ENCODE results near the gene PRRG4.
"Not testable (repeated sequence)": the region's sequence is repeated elsewhere in the genome, so short reads cannot be mapped to it uniquely, and the experiment has no call there.

The PRRG4 gene

DNA sequence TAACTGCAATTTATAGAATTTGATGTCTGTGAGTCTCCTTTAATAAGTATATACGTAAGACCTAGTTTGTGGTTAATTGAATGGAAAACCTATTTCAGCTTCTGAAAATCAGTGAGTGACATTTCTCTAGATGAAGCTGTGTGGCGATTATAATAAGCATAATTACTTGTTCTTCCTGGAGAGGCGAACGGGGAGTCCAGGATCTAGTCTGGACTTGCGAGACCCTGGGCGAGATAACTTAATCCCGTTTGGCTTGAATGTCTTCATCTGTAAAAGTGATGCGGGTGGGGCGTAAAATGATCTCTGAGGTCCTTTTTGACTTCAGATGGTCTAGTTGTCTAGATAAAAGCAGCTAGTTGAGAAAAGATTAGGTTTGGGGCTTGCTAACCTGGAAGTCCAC lies 1.1 kb downstream of the PRRG4 start:
- no peak for DNase-seq (ENCODE audit: low read depth)

DNA sequence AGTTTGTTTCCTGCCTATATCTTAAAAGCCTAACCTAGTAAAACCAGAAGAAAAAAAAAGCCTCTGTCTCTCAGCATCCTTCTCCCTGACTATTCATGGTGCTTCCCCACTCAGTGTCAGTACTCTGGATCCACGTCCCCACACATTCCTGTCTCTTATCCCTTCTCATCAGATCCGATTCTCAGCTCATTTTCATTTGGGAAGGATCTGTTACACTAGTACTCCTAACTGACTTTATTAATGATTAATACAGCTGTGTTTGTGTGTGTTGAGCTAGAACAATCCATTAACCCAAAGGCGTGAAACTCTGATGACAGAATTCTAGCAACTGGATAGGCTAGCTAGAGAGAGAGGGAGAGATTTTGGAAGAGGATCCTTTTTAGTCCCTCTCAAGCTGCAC lies 1.5 kb downstream of the PRRG4 start:
- no peak for DNase-seq (ENCODE audit: low read depth)

DNA sequence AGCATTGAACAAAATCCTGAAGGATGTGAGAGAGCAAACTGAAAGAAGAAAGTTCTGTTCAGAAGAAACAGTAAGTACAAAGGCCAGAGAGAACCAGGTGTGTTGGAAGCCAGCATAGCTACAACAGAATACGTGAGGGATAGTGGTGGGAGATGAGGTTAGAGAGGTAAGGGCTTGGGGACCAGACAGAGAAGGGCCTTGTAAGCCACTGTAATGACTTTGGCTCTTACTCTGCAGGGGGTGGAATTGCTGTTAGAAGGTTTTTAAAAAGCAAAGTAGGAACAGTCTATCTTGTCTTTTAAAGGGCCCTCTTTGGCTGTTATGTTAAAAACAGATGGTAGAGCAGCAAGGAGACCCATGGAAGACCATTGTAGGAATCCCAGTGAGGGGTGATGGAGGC lies 4.2 kb downstream of the PRRG4 start:
- DNase-seq (ENCODE audit: low read depth): no peak

GRCh38 chr11:32836946-32837345 lies 7.2 kb downstream of the PRRG4 start:
- no peak for DNase-seq (ENCODE audit: low read depth)

- no peak for DNase-seq (ENCODE audit: low read depth)
Observed at GRCh38 chr11:32838505-32839274, 9.0 kb downstream of the PRRG4 start.

DNA sequence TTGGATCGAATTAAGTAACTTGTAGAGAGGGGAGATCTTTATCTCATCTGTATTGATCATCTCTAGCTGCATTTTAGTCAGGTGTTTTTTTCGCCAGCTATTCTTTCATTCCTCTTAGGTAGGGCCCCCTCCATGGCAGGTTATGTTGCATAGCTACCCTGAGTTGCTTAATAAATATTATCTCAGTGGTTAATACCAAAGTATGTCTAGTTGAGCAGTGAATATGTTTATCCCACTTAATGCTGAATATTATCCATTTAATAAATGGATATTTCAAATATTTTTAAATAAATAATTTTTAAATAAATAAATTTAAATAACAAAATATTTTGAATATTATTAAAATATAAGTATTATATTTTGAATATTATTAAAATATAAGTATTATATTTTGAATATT lies 9.6 kb downstream of the PRRG4 start:
- no peak for DNase-seq (ENCODE audit: low read depth)

GRCh38 chr11:32840587-32840986 lies 10.9 kb downstream of the PRRG4 start:
- DNase-seq (ENCODE audit: low read depth): no peak

GRCh38 chr11:32843544-32843943 lies 13.8 kb downstream of the PRRG4 start:
- no peak for DNase-seq (ENCODE audit: low read depth)

DNA sequence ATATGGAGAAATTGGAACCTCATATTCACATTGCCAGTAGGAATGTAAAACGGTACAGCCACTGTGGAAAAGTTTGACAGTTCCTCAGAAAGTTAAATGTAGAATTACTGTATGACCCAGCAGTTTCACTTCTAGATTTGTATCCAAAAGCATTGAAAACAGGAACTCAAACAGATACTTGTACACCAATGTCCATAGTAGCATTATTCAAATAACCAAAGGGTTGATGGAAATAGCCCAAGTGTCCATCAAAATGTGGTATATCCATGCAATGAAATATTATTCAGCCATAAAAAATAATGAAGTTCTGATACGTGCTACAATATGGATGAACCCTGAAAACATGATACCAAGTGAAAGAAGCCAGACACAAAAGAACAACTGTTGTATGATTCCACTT lies 17.8 kb downstream of the PRRG4 start:
- DNase-seq (ENCODE audit: low read depth): no peak

DNA sequence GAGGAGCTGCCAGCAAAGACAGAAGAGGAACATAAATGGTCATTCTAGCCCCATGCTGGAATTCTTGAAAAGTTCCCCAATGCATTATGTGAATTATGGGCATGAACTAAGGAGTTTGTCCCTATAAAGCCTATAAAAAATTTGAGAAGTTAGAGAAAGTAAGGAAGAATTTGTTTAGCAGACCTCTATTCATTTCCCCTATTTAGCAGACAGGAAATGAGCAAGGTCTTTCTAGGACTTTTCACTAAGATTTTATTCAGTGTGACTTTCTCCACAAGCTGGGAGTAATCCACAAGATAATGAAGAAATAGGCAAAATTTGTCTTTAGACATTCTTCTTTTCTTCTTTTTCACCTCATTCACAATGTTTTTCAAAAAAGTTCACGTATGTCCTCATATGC lies 20.0 kb downstream of the PRRG4 start:
- no peak for DNase-seq (ENCODE audit: low read depth)

GRCh38 chr11:32851251-32851650 lies 21.5 kb downstream of the PRRG4 start:
- no peak for DNase-seq (ENCODE audit: low read depth)

DNA sequence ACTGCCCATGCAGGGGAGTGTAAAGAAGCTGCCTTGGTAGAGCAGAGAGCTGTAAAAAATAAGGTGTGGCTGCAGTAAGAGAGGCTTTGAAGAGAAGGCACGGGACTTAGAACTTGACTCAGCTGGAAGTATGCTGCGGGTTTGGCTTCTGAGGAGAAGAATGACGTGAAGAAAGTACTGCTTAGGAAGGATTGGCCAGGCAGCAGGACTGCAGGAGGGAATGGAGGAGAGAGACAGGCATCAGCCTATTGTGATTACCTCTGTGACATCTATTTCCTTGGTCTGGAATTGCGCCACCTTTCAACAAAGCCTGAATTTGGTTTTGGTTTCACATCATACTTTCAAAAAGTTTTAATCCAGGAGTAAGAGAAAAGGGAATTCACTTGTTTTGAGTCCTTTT lies 22.5 kb downstream of the PRRG4 start:
- no peak for DNase-seq (ENCODE audit: low read depth)

DNA sequence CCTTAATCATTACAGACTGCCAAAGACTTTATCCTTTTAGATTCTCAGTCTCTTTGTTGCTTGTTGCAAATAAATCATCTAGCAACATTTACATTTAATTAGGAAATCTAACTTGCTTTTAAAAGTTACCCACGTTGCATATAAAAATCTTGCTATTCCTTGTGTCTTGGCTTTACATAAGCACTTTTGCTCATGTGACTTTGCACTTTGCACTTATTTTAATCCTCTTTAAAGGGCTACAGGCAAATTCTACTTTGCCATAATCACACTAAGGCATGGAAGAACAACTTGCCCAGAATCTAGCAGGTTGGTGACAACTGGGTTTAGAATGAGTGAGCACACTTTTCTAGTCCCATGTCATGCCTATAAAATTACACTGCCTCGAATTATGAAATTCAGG lies 25.9 kb downstream of the PRRG4 start:
- no peak for DNase-seq (ENCODE audit: low read depth)

DNA sequence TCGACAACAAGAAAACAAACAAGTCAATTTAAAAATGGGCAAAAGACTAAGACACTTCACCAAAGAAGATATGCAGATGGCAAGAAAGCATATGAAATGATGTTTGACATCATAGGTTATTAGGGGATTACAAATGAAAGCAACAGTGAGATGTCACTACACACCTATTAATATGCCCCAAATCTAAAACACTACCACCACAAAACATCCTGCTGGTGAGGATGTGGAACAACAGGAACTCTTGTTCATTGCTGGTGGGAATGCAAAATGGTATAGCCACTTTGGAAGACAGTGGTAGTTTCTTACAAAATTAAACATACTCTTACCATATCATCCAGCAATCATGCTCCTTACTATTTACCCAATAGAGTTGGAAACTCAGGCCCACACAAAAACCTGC lies 29.0 kb downstream of the PRRG4 start:
- no peak for DNase-seq (ENCODE audit: low read depth)

- DNase-seq (ENCODE audit: low read depth): no peak
Observed at GRCh38 chr11:32861850-32862577, 32.3 kb downstream of the PRRG4 start.

DNA sequence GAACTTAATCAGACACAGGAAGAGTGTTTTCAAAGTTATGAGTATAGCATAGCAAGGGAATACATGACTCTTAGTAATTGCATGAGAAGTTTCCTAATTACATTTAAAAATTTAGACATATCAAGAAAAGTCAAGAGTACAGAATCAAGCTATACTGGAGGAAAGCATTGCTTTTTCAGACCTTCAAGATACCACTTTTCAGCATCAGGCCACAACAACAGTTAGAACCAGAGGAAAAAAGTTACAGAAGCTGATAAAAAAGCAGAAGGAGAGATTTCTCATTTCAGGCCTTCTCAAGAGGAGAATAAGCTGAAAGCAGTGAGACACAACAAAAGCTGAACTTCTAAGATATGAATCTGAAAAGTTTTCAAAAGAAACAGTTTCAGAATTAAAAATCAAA lies 34.8 kb downstream of the PRRG4 start:
- no peak for DNase-seq (ENCODE audit: low read depth)

DNA sequence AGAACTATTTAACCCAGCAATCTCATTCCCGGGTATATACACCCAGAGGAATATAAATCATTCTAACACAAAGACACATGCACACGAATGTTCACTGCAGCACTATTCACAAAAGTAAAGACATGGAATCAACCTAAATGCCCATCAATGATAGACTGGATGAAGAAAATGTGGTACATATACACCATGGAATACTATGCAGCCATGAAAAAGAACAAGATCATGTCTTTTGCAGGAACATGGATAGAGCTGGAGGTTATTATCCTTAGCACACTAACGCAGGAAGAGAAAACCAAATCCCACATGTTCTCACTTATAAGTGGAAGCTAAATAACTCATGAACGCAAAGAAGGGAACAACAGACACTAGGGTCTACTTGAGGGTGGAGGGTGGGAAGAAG lies 39.0 kb downstream of the PRRG4 start:
- DNase-seq (ENCODE audit: low read depth): not testable (repeated sequence)

GRCh38 chr11:32870676-32871075 lies 40.9 kb downstream of the PRRG4 start:
- no peak for DNase-seq (ENCODE audit: low read depth)

DNA sequence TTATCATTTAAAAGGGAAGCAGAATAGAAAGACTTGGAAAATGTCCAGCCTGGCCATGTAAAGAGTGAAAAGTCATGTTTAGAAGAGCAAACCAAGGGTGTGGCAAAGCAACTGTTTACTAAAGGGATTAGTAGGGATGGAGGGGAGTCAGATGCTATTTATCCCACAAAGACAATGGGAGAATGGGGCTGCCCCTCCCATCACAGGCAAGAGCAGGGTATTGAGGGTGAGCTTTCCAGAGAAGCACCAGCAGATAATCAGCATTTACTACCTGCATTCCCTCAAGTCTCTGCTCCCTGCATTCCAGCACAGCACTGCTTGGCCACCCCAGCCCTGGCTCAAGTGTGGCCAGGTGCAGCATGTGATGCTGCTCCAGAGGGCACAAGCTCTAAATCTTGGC lies 44.4 kb downstream of the PRRG4 start:
- DNase-seq (ENCODE audit: low read depth): no peak

- DNase-seq (ENCODE audit: low read depth): no peak
Observed at GRCh38 chr11:32881286-32881685, 51.6 kb downstream of the PRRG4 start.

GRCh38 chr11:32883421-32883820 lies 53.7 kb downstream of the PRRG4 start:
- DNase-seq (ENCODE audit: low read depth): no peak

DNA sequence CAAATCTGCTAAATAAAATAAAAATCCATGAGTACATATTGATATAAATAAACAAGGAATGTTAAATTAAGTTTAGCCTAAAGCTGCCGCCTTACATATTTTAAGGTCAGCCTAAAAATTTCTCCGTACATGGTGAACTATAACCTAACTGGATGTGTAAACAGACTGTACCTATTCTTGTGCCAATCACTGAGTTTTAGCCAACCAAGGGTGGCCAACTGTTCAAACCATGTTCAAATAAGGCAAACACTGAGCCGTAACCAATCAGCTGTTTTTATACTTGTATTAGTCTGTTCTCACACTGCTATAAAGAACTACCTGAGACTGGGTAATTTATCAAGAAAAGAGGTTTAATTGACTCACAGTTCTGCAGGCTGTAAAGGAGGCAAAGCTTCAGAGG lies 54.3 kb downstream of the PRRG4 start:
- DNase-seq (ENCODE audit: low read depth): no peak

GRCh38 chr11:32884770-32885384 lies 55.1 kb downstream of the PRRG4 start:
- no peak for DNase-seq (ENCODE audit: low read depth)

All from T-helper 22 cell (primary cell).